GM18517 (cell line): Measurements from ENCODE around the gene BEGAIN.

Experiments used
- ATAC-seq: cut with Tn5 transposase; IDR thresholded peaks from one replicate; pipeline ENCODE4 v1.9.1; 2021; ENCODE audit warnings: mild to moderate bottlenecking, moderate library complexity; ENCODE audit not compliant: unreplicated experiment

Gene BEGAIN

GRCh38 chr14:100615736-100616695 lies 28.8 kb upstream of the BEGAIN start:
- ATAC-seq, result no peak

GRCh38 chr14:100614803-100615202 lies 27.6 kb upstream of the BEGAIN start:
- ATAC-seq, result no peak

DNA sequence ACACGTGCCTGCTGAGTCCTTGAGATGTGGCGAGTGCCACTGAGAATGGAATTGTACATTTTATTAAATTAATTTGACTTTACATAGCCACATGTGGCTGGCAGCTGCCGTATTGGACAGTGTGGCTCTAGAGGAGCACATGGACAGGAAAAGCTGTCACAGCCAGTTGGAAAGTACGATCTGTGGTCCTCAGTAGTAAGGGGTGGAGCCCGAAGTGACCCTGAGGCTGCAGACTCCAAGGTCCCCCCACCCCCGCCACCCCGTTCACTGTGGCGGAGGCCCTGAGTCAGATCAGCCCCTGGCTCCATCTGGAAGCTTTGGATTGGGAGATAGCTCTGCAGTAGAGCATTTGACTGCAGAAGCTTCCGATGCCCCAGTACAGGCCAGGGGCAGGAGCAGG lies 25.8 kb upstream of the BEGAIN start:
- ATAC-seq, result no peak

- no peak for ATAC-seq
Measured at GRCh38 chr14:100611811-100612480, 24.7 kb upstream of the BEGAIN start.

DNA sequence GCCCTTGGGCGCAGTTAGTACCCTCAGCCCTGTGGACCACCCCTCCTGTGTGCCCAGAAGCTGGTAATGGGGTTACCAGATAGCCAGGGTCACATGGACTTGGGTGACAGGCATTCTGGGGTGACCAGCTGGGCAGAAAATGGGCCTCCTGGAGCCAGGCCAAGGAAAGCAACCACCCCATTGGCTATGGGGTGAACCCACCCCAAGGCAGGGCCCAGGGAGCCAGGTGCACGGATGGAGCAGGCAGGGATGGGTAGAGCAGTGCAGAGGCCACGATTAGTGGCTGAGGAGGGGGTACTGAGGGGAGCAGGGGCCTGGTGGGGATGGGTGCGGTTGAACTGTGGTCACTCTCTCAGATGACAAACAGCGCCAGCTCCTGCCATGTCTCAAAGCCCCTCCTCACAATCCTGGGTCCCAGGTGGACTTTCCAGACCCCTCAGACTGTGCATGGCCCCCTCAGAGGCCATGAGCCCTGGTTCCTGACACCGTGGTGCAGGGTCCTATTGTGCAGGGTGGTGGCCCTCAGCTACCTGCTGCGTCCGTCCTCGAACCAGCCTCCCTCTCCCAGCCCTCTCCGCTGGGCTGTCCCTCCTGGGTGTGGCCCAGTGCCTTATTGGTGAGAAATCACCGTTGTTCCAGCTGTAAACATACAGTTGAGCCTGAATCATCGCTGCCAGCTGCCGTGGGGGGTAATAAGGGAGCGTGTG lies 23.4 kb upstream of the BEGAIN start:
- ATAC-seq, result no peak

GRCh38 chr14:100609941-100610391 lies 22.7 kb upstream of the BEGAIN start:
- no peak for ATAC-seq

DNA sequence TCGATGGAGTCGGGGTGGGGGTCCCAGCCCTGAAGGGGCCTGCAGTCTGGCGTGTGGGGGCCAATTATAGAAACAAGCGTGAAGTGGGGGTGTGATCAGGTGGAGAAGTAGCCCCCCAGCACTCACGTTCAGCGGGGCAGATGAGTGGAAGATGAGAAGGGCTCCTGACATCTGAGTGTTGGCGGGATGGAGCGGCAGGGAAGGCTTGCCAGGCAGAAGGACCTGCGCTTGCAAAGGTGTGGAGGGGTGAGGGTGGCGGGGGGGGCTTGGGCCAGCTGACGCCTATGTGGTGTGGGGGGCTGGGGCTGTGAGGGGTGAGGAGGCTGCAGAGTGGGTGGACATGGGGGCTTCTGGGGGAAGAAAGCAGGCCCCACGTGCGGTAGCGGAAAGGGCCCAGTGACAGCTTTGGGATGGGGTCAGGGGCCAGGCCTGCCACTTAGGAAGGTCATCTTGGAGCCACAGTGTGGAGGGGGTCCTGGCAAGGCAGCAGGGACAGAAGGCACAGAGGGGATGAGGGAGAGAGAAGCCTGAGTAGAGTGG lies 22.2 kb upstream of the BEGAIN start:
- no peak for ATAC-seq

- ATAC-seq, result no peak
Measured at GRCh38 chr14:100608586-100609330, 21.5 kb upstream of the BEGAIN start.

DNA sequence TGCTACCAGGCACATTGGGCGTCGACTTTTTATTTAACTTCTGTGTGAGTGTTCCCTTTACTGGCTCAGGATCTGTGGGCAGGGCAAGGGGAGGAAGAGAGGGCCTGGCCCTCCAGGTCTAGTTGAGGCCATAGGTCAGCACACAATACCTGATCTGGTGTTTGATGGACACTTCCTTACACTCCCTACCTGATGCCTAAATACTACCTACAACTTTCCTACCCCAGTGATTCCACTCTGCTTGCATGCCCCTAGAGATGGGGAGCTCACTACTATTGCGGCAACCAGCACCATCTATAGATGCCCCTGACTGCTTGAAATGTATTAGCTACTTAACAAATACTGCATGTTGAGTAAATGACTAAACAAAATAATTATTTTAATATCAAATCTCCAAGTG lies 20.8 kb upstream of the BEGAIN start:
- ATAC-seq, result no peak

DNA sequence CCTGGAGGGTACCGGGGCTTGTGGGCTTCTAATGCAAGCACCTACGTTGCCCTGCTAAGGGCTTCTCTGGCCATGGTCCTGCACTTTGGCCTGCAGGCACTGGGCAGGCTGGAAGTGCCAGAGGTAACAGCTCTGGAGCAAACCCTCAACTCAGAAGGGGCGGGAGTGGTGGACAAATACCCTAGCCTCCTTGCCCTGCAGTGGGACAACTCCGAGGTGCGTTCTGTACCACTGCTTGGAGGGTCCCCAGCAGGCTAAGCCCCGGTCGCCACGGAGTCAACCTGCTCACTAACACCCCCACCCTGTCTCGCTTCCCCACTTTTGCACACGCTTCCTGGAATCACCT lies 20.4 kb upstream of the BEGAIN start:
- ATAC-seq, result no peak

GRCh38 chr14:100606687-100607610 lies 19.7 kb upstream of the BEGAIN start:
- ATAC-seq, result no peak

DNA sequence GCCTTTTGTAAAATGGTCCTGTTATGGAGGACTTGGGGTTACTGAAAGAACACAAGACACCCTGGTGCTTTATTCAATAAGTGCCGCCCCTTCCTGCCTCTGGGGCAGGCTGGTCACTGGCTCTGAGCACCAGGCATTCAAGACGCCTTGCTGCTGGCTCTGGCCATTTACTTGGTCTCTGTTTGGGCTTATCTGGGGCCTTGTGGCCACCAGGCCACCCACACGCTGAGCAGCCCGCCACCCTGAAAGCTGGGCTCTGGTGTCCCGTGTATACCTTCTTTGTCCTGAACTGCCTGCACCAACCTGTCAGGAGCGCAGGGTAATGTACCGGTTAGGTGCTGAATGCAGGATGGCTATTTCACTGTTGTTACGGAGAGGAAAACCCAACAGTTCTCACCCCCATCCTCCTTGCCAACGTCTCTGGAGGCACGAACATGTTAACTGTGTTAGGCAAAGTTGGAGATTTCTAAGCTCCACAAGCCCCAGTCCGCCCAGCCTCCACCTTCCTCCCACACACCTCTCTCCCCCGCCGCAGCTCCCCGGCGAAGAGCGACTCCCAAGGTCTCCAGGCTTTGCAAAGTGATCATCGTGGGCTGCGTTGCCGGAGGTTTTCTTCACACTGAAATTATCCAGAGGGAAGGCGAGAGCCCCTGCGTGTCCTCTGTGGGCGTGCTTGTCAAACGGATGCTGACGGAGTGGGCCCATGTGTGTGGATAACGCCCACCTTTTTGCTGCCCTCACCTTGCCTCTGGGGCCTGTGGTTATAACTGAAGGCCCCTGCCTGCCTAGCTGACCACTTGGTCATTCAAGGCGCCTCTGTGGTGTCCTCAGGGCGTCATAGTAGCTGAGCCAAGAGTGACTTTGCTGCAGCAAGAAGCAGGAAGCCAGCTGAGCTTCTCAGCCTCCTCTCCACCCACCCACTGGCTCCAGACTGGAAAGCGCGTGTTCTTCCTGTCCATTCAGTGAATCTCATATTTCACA lies 18.8 kb upstream of the BEGAIN start:
- ATAC-seq, result no peak

GRCh38 chr14:100605230-100605629 lies 18.0 kb upstream of the BEGAIN start:
- no peak for ATAC-seq

GRCh38 chr14:100604709-100605108 lies 17.5 kb upstream of the BEGAIN start:
- ATAC-seq, result no peak

- no peak for ATAC-seq
Measured at GRCh38 chr14:100604121-100604501, 16.9 kb upstream of the BEGAIN start.

DNA sequence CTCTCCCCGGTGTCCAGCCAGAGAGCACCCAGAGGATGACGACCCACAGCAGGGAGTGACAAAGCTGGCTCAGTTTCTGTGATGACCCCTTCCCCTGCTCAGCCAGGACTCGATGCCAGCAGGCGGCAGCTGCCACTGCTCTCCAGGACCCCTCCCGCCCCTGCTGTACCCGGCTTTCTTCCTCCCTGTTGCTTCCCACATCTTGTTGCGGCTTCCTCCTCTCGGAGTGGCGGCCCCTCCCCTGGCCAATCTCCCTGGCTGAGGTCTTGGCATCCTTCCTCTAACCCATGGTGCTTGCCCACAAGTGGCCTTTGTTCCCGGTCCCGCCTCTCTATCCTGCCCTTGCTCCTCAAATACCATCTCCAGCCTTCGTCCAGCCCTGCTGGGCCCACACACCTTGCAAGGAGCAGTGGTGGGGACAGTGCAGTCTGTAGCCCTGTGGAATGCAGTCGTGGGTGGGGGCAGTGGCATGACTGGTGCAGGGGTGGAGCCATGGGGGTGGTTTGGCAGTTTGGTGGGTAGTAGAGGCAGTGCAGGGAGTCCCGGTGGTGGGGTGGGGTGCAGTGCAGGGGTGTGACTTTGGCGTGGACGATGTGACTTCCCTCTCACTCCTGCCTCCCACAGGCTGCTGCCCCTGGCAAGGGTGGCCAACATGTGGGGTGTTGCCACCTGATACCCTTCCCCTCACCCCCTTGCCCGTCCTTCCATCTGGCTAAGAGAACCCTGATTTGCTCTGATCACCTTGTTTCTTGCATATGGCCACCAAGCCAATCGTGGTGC lies 16.3 kb upstream of the BEGAIN start:
- ATAC-seq, result no peak

GRCh38 chr14:100602621-100603230 lies 15.5 kb upstream of the BEGAIN start:
- no peak for ATAC-seq
